ENCODE data around the gene C12orf42. TPM values are rescaled to one million over a fixed set of nuclear protein-coding genes. Genes with fewer than 3 reads are reported as not detected.

C12orf42 gene
- total and polyA plus RNA-seq, 2 donors from 2014 or later: 0.94 TPM; not detected in 1

- no peaks in the 10 kb centered on the region for H3K27me3 ChIP-seq (ENCODE audit: control insufficient read depth, insufficient read depth, low read length)
- H3K27ac ChIP-seq (ENCODE audit: low read depth in 2 of 2, low read length in 2 of 2): no peak overlapping the region
- H3K9ac ChIP-seq (ENCODE audit: low read length in 3 of 3): no peak overlapping the region
- intact Hi-C loops (cut with DNase I): no loop called here
- no peak overlapping the region for H3K4me3 ChIP-seq (ENCODE audit: low read length in 3 of 3)
- no peaks in the 10 kb centered on the region for H3K36me3 ChIP-seq (ENCODE audit: control insufficient read depth in 2 of 3, insufficient read depth in 3 of 3, low read length in 3 of 3)
- DNase-seq (no peak), FAIRE-seq (no peak)
- TF ChIP-seq CTCF (IDR thresholded peaks at IDR 0.05; ENCODE audit: borderline replicate concordance, extremely low read depth, insufficient read depth): no peak
- no peaks in the 10 kb centered on the region for H3K9me3 ChIP-seq (ENCODE audit: control insufficient read depth in 2 of 3, insufficient read depth in 1 of 3, low read length in 3 of 3)
- H3K4me1 ChIP-seq (ENCODE audit: control insufficient read depth in 2 of 3, insufficient read depth in 2 of 3, low read depth in 1 of 3, low read length in 3 of 3): no peaks in the 10 kb centered on the region
Measured at GRCh38 chr12:103373088-103373523, 122.7 kb downstream of the C12orf42 start.

- Histone ChIP-seq H3K27me3 (ENCODE audit: control insufficient read depth, insufficient read depth, low read length) (no peaks in the 10 kb centered on the region), H3K4me1 (ENCODE audit: control insufficient read depth in 2 of 3, insufficient read depth in 2 of 3, low read depth in 1 of 3, low read length in 3 of 3) (no peaks in the 10 kb centered on the region), H3K4me3 (ENCODE audit: low read length in 3 of 3) (no peak overlapping the region), H3K36me3 (ENCODE audit: control insufficient read depth in 2 of 3, insufficient read depth in 3 of 3, low read length in 3 of 3) (no peaks in the 10 kb centered on the region), H3K9me3 (ENCODE audit: control insufficient read depth in 2 of 3, insufficient read depth in 1 of 3, low read length in 3 of 3) (no peaks in the 10 kb centered on the region), H3K27ac (ENCODE audit: low read depth in 2 of 2, low read length in 2 of 2) (no peak overlapping the region), H3K9ac (ENCODE audit: low read length in 3 of 3) (no peak overlapping the region)
- TF ChIP-seq CTCF (IDR thresholded peaks at IDR 0.05; ENCODE audit: borderline replicate concordance, extremely low read depth, insufficient read depth): no peak
- intact Hi-C loops (cut with DNase I): no loop called here
- DNase-seq (no peak), FAIRE-seq (no peak)
Measured at GRCh38 chr12:103369929-103370328, 125.8 kb downstream of the C12orf42 start.

GRCh38 chr12:103368167-103368566, 127.6 kb downstream of the C12orf42 start:
- no peak overlapping the region for H3K9ac ChIP-seq (ENCODE audit: low read length in 3 of 3)
- no peak for TF ChIP-seq CTCF (IDR thresholded peaks at IDR 0.05; ENCODE audit: borderline replicate concordance, extremely low read depth, insufficient read depth)
- no peak for DNase-seq
- intact Hi-C loops (cut with DNase I): no loop called here
- no peaks in the 10 kb centered on the region for H3K27me3 ChIP-seq (ENCODE audit: control insufficient read depth, insufficient read depth, low read length)
- no peak for FAIRE-seq
- H3K4me3 ChIP-seq (ENCODE audit: low read length in 3 of 3): no peak overlapping the region
- no peak overlapping the region for H3K27ac ChIP-seq (ENCODE audit: low read depth in 2 of 2, low read length in 2 of 2)
- no peaks in the 10 kb centered on the region for H3K4me1 ChIP-seq (ENCODE audit: control insufficient read depth in 2 of 3, insufficient read depth in 2 of 3, low read depth in 1 of 3, low read length in 3 of 3)
- H3K9me3 ChIP-seq (ENCODE audit: control insufficient read depth in 2 of 3, insufficient read depth in 1 of 3, low read length in 3 of 3): no peaks in the 10 kb centered on the region
- no peaks in the 10 kb centered on the region for H3K36me3 ChIP-seq (ENCODE audit: control insufficient read depth in 2 of 3, insufficient read depth in 3 of 3, low read length in 3 of 3)

GRCh38 chr12:103354403-103354802, 141.4 kb downstream of the C12orf42 start:
- no peak overlapping the region for H3K9ac ChIP-seq (ENCODE audit: low read length in 3 of 3)
- H3K4me1 ChIP-seq (ENCODE audit: control insufficient read depth in 2 of 3, insufficient read depth in 2 of 3, low read depth in 1 of 3, low read length in 3 of 3): no peaks in the 10 kb centered on the region
- FAIRE-seq: no peak
- TF ChIP-seq CTCF (IDR thresholded peaks at IDR 0.05; ENCODE audit: borderline replicate concordance, extremely low read depth, insufficient read depth): no peak
- no peak overlapping the region for H3K27ac ChIP-seq (ENCODE audit: low read depth in 2 of 2, low read length in 2 of 2)
- H3K4me3 ChIP-seq (ENCODE audit: low read length in 3 of 3): no peak overlapping the region
- no peaks in the 10 kb centered on the region for H3K36me3 ChIP-seq (ENCODE audit: control insufficient read depth in 2 of 3, insufficient read depth in 3 of 3, low read length in 3 of 3)
- no peak for DNase-seq
- intact Hi-C loops (cut with DNase I): no loop called here
- no peaks in the 10 kb centered on the region for H3K27me3 ChIP-seq (ENCODE audit: control insufficient read depth, insufficient read depth, low read length)
- no peaks in the 10 kb centered on the region for H3K9me3 ChIP-seq (ENCODE audit: control insufficient read depth in 2 of 3, insufficient read depth in 1 of 3, low read length in 3 of 3)

All from kidney (tissue), 14 donors.